H1 (cell line): ENCODE results near the gene CA9. TPM values are rescaled to one million over a fixed set of nuclear protein-coding genes. Genes with fewer than 3 reads are reported as not detected.

Experiments used
- CTCF ChIA-PET: fragments of 300-600 bp; sonication (Branson Sonifier 250); formaldehyde crosslinking; loops from one replicate; lab custom pipeline; 2021; ENCODE audit not compliant: partially characterized antibody; lab: Charles Lee
- POLR2A ChIA-PET: fragments of 300-600 bp; sonication (Branson Sonifier 250); formaldehyde crosslinking; loops from one replicate; lab custom pipeline; 2021; ENCODE audit warnings: inconsistent platforms; ENCODE audit not compliant: partially characterized antibody; lab: Charles Lee
- DNase-seq, 2 experiments: peaks; one replicate each; pipeline versions ENCODE4 v3.0.0 to v3.0.0-alpha.2; 2010 to 2022; ENCODE audit warnings: low spot score in 2 of 2, low read depth in 1 of 2, mixed read lengths in 1 of 2
- FAIRE-seq: peaks from 2 replicates; lab custom pipeline; 2011; peaks lifted over from hg19 to GRCh38; lab: Jason Lieb, UNC
- H2AFZ ChIP-seq: 2 replicates; pipeline ENCODE4 v1.8.1; 2012; ENCODE audit warnings: low read length, inconsistent platforms
- H2AK5ac ChIP-seq: 2 replicates; pipeline ENCODE4 v1.6.1; 2013; ENCODE audit warnings: low read depth, low read length
- H2BK120ac ChIP-seq: replicated peaks from 2 replicates; pipeline ENCODE3; 2013; ENCODE audit warnings: low read depth, low read length, inconsistent platforms
- H2BK12ac ChIP-seq: 2 replicates; pipeline ENCODE4 v1.6.1; 2013; ENCODE audit warnings: low read depth, low read length
- H2BK15ac ChIP-seq: 2 replicates; pipeline ENCODE4 v1.6.1; 2013; ENCODE audit warnings: low read length
- H2BK20ac ChIP-seq: 2 replicates; pipeline ENCODE4 v1.6.1; 2013; ENCODE audit warnings: low read length
- H2BK5ac ChIP-seq: 2 replicates; pipeline ENCODE4 v1.6.1; 2013; ENCODE audit warnings: low read depth, low read length
- H3K14ac ChIP-seq: 2 replicates; pipeline ENCODE4 v1.6.1; 2013; ENCODE audit warnings: inconsistent platforms; ENCODE audit not compliant: insufficient read length
- H3K18ac ChIP-seq: 2 replicates; pipeline ENCODE4 v1.6.1; 2013; ENCODE audit warnings: low read length; ENCODE audit errors: extremely low read depth
- H3K23ac ChIP-seq: 2 replicates; pipeline ENCODE4 v1.6.1; 2013; ENCODE audit warnings: inconsistent platforms; ENCODE audit not compliant: insufficient read length
- H3K23me2 ChIP-seq: 2 replicates; pipeline ENCODE4 v1.6.1; 2013; ENCODE audit warnings: low read depth, low read length
- H3K27ac ChIP-seq: 2 replicates; pipeline ENCODE4 v1.6.1; 2011; ENCODE audit warnings: low read depth, low read length, inconsistent platforms
- H3K27me3 ChIP-seq, 4 experiments: replicated peaks in 1 of 4; 1 replicate in 1 of 4; 2 replicates in 3 of 4; pipeline versions ENCODE4 v1.6.1 to v1.8.1; 2011 to 2013; ENCODE audit warnings: low read length in 3 of 4, mild to moderate bottlenecking in 3 of 4, inconsistent platforms in 2 of 4, mixed read lengths in 2 of 4, moderate library complexity in 1 of 4; ENCODE audit not compliant: control insufficient read depth in 3 of 4, insufficient read depth in 3 of 4; ENCODE audit errors: extremely low read depth in 1 of 4
- H3K36me3 ChIP-seq, 4 experiments: 2 replicates each; pipeline versions ENCODE4 v1.6.1 to v1.8.1; 2011 to 2013; ENCODE audit warnings: mild to moderate bottlenecking in 4 of 4, low read length in 3 of 4, moderate library complexity in 2 of 4, control low read depth in 1 of 4, inconsistent platforms in 1 of 4; ENCODE audit not compliant: insufficient read depth in 4 of 4, control insufficient read depth in 2 of 4
- H3K4ac ChIP-seq: replicated peaks from 2 replicates; pipeline ENCODE3; 2013; ENCODE audit warnings: low read length, low read depth, mixed read lengths, inconsistent platforms; ENCODE audit not compliant: insufficient read length
- H3K4me1 ChIP-seq, 4 experiments: replicated peaks in 1 of 4; 1 replicate in 1 of 4; 2 replicates in 3 of 4; pipeline versions ENCODE4 v1.6.1 to v1.8.1; 2011 to 2013; ENCODE audit warnings: low read length in 3 of 4, inconsistent platforms in 2 of 4, mixed read lengths in 1 of 4; ENCODE audit not compliant: insufficient read depth in 4 of 4, control insufficient read depth in 3 of 4
- H3K4me2 ChIP-seq, 2 experiments: 2 replicates each; pipeline versions ENCODE4 v1.6.1 to v1.8.1; 2011 to 2013; ENCODE audit warnings: low read depth in 2 of 2, low read length in 2 of 2, control low read depth in 1 of 2, inconsistent platforms in 1 of 2, mild to moderate bottlenecking in 1 of 2; ENCODE audit not compliant: insufficient read depth in 1 of 2
- H3K4me3 ChIP-seq, 4 experiments: fragments of 200-600, 300-600 bp in 1 of 4; sonication (generic), shearing (Covaris generic), sonication (Bioruptor Twin) in 1 of 4; 2 replicates each; pipeline versions ENCODE4 v1.5.1 to v1.8.1; 2011 to 2016; ENCODE audit warnings: low read length in 4 of 4, low read depth in 3 of 4, control low read depth in 2 of 4, inconsistent platforms in 2 of 4, mild to moderate bottlenecking in 2 of 4, mixed read lengths in 1 of 4, moderate library complexity in 1 of 4; ENCODE audit not compliant: insufficient read depth in 2 of 4; ENCODE audit errors: extremely low read depth in 1 of 4
- H3K56ac ChIP-seq: replicated peaks from 2 replicates; pipeline ENCODE3; 2013; ENCODE audit warnings: low read depth, mild to moderate bottlenecking, mixed read lengths, low read length, inconsistent platforms; ENCODE audit not compliant: insufficient read length
- H3K79me1 ChIP-seq: 2 replicates; pipeline ENCODE4 v1.6.1; 2013; ENCODE audit warnings: low read depth, low read length, control low read depth
- H3K79me2 ChIP-seq, 2 experiments: 2 replicates each; pipeline versions ENCODE4 v1.6.1 to v1.8.1; 2012 to 2013; ENCODE audit warnings: low read length in 2 of 2, mild to moderate bottlenecking in 2 of 2, inconsistent platforms in 1 of 2; ENCODE audit not compliant: insufficient read depth in 2 of 2, control insufficient read depth in 1 of 2
- H3K9ac ChIP-seq, 4 experiments: replicated peaks in 1 of 4; 1 replicate in 1 of 4; 2 replicates in 3 of 4; pipeline versions ENCODE4 v1.6.1 to v1.8.1; 2011 to 2013; ENCODE audit warnings: low read depth in 3 of 4, low read length in 3 of 4, control low read depth in 2 of 4, mild to moderate bottlenecking in 2 of 4, moderate library complexity in 2 of 4, inconsistent platforms in 1 of 4; ENCODE audit errors: extremely low read depth in 1 of 4
- H3K9me3 ChIP-seq, 2 experiments: 2 replicates each; pipeline versions ENCODE4 v1.6.1 to v1.8.1; 2012 to 2013; ENCODE audit warnings: mild to moderate bottlenecking in 2 of 2, moderate library complexity in 2 of 2, control low read depth in 1 of 2, inconsistent platforms in 1 of 2, low read depth in 1 of 2, low read length in 1 of 2, mixed read lengths in 1 of 2; ENCODE audit not compliant: insufficient read depth in 2 of 2
- H4K20me1 ChIP-seq, 2 experiments: replicated peaks in 1 of 2; 2 replicates each; pipeline versions ENCODE3 to v1.8.1; 2011 to 2013; ENCODE audit warnings: inconsistent platforms in 2 of 2, low read length in 2 of 2, mild to moderate bottlenecking in 1 of 2; ENCODE audit not compliant: insufficient read depth in 2 of 2, control insufficient read depth in 1 of 2
- H4K5ac ChIP-seq: 2 replicates; pipeline ENCODE4 v1.6.1; 2013; ENCODE audit warnings: low read length, low read depth, mixed read lengths, inconsistent platforms; ENCODE audit not compliant: insufficient read length
- H4K8ac ChIP-seq: 2 replicates; pipeline ENCODE4 v1.8.0; 2013; ENCODE audit warnings: mild to moderate bottlenecking, moderate library complexity, low read length, inconsistent platforms; ENCODE audit not compliant: insufficient read depth; ENCODE audit errors: extremely low read depth
- H4K91ac ChIP-seq: replicated peaks from 2 replicates; pipeline ENCODE3; 2013; ENCODE audit warnings: low read length, mixed read lengths, inconsistent platforms; ENCODE audit not compliant: insufficient read length
- BACH1 ChIP-seq: IDR thresholded peaks from 2 replicates; pipeline ENCODE4 v1.6.1; 2012; ENCODE audit warnings: low read length, improper control_type of control experiment
- CTCF ChIP-seq, 3 experiments: IDR thresholded peaks; 1 replicate in 2 of 3; 2 replicates in 1 of 3; pipeline versions ENCODE4 v1.5.1 to v1.6.1; 2011; ENCODE audit warnings: low read length in 3 of 3, mild to moderate bottlenecking in 3 of 3, inconsistent platforms in 2 of 3, low read depth in 1 of 3, moderate library complexity in 1 of 3; ENCODE audit not compliant: insufficient read depth in 1 of 3; ENCODE audit errors: control extremely low read depth in 1 of 3
- EGR1 ChIP-seq: IDR thresholded peaks from 2 replicates; pipeline ENCODE4 v1.6.1; 2011; ENCODE audit warnings: low read depth, low read length, borderline replicate concordance
- KDM5A ChIP-seq: fragments of 200-600 bp; IDR thresholded peaks from 2 replicates; pipeline ENCODE4 v1.7.1; 2012; ENCODE audit warnings: mild to moderate bottlenecking, low read length, inconsistent platforms, mixed read lengths
- POLR2AphosphoS5 ChIP-seq: IDR thresholded peaks from 2 replicates; pipeline ENCODE4 v1.6.1; 2011; ENCODE audit warnings: low read depth, low read length
- SP1 ChIP-seq: IDR thresholded peaks from 2 replicates; pipeline ENCODE4 v1.6.1; 2011; ENCODE audit warnings: low read depth, low read length
- TEAD4 ChIP-seq: IDR thresholded peaks from 2 replicates; pipeline ENCODE4 v1.6.1; 2012; ENCODE audit warnings: low read depth, low read length, inconsistent platforms, mixed read lengths
- YY1 ChIP-seq: IDR thresholded peaks from 2 replicates; pipeline ENCODE4 v1.6.1; 2011; ENCODE audit warnings: low read depth, mild to moderate bottlenecking, low read length
- WGBS, 2 experiments: shearing (Covaris generic) in 1 of 2; methylation state at CpG; one replicate each; pipeline versions ENCODE4 v1.1.6 to v1.1.7; 2013 to 2015; ENCODE audit warnings: low lambda C conversion rate in 2 of 2, mixed read lengths in 2 of 2, inconsistent platforms in 1 of 2, low coverage in 1 of 2, missing lambda C conversion rate in 1 of 2; ENCODE audit not compliant: insufficient replicate concordance in 2 of 2, insufficient coverage in 1 of 2, insufficient read length in 1 of 2; ENCODE audit errors: extremely low coverage in 1 of 2, missing lambda C conversion rate in 1 of 2; 5-methylcytosine and 5-hydroxymethylcytosine counted together
- polyA plus RNA-seq, 7 experiments: library from polyadenylated mRNA; depleted of rRNA in 3 of 7; stranded (reverse) in 5 of 7; unstranded in 2 of 7; fragments of >200 nt in 5 of 7; fragments of 200-250 nt in 2 of 7; gene quantifications; 1 replicate in 5 of 7; 2 replicates in 1 of 7; 4 replicates in 1 of 7; pipeline versions ENCODE4 v1.2.1 to v1.2.3, GENCODE V29; 2011 to 2013; ENCODE audit warnings: missing spikeins in 2 of 7, mixed read lengths in 2 of 7
- total RNA-seq: library from RNA; stranded (reverse); fragmentation: NEBNext Ultra II Directional; extraction: Animal tissue kit (Norgen Biotek cat#: 25700); gene quantifications from 2 replicates; pipeline ENCODE4 v1.2.1, GENCODE V29; 2021

CA9 gene
- total and polyA plus RNA-seq, 2 of the 8 experiments (the other 6 are each of a cell fraction or from before 2014, with no cell fraction given), result 1.3 to 1.8 TPM

- WGBS, 2 experiments, result 84% methylated on average over 3 of the region's 3 CpGs; no CpG with 5 or more reads in 1 of the 2 experiments
- FAIRE-seq (no peak), DNase-seq (no peak)
- Histone ChIP-seq H3K23ac (no peak overlapping the region), H2AFZ (no peak overlapping the region), H4K91ac (no peak overlapping the region), H2BK5ac (no peak overlapping the region), H3K27ac (no peak overlapping the region), H3K9me3 (no peaks in the 10 kb centered on the region), H3K9ac (no peak overlapping the region), H3K4me2 (no peak overlapping the region), H3K4ac (no peak overlapping the region), H4K8ac (no peak overlapping the region), H3K18ac (no peak overlapping the region), H3K27me3 (no peaks in the 10 kb centered on the region; a peak in 1 of 7 replicates), H3K23me2 (peaks cover 4% of the 10 kb centered on the region; the same call in 1 of the 2 replicates), H3K36me3 (peaks cover 0 to 9% (median 2%) of the 10 kb centered on the region in 4 experiments; a peak in 2 of 8 replicates), H3K56ac (no peak overlapping the region), H2AK5ac (no peak overlapping the region), H2BK120ac (no peak overlapping the region), H3K4me3 (no peak overlapping the region), H3K79me2 (no peaks in the 10 kb centered on the region; a peak in 1 of 4 replicates), H2BK12ac (no peak overlapping the region), H3K4me1 (peaks cover 0 to 5% (median 1%) of the 10 kb centered on the region in 4 experiments; a peak in 5 of 7 replicates), H4K5ac (no peak overlapping the region), H3K79me1 (no peaks in the 10 kb centered on the region), H3K14ac (no peak overlapping the region), H2BK20ac (no peak overlapping the region), H4K20me1 (no peaks in the 10 kb centered on the region), H2BK15ac (no peak overlapping the region)
- ChIA-PET POLR2A (interaction anchor here (0.6 to 4.9 kb wide), 3 partner anchors 11 to 1082 kb away, joined by 3 to 65 read pairs (median 5); partner anchors contain the start of genes CCDC107, RMRP and TPM2), CTCF (interaction anchor here (1.1 to 15.9 kb wide), 3 partner anchors 8 to 61 kb away, joined by 3 to 347 read pairs (median 170); partner anchors contain the start of genes CREB3, TLN1 and TPM2)
- peak; percentile 65; the same call in 1 of the 2 replicates for TF ChIP-seq YY1
- TF ChIP-seq POLR2AphosphoS5, result no peak
- no peak for TF ChIP-seq BACH1
- TF ChIP-seq EGR1, result no peak
- no peak for TF ChIP-seq CTCF (IDR thresholded peaks at IDR 0.05; ENCODE audit: control extremely low read depth in 1 of 3, insufficient read depth in 1 of 3, low read depth in 1 of 3, low read length in 3 of 3)
- no peak for TF ChIP-seq TEAD4
- TF ChIP-seq SP1, result no peak
- TF ChIP-seq KDM5A, result no peak
These were observed 5.8 kb upstream of the CA9 start for GRCh38 chr9:35667939-35668338.
